IMR-90 (cell line): ENCODE data around the gene SCGB3A2. TPM values are rescaled to one million over a fixed set of nuclear protein-coding genes. Genes with fewer than 3 reads are reported as not detected.

Source experiments
- ATAC-seq: fragments of 200-7000 bp; cut with Tn5 transposase; 2 replicates; pipeline ENCODE4 v1.9.1; 2020; ENCODE audit warnings: low read depth, mild to moderate bottlenecking, moderate library complexity
- Bru-seq: library from RNA; stranded (reverse); fragments of 400-500 nt; gene quantifications from one replicate; lab custom pipeline; 2021; lab: Mats Ljungman, UMichigan
- BruChase-seq, 2 experiments: library from RNA; stranded (reverse); fragments of 400-500 nt; gene quantifications; one replicate each; lab custom pipeline; 2021; lab: Mats Ljungman, UMichigan
- BruUV-seq: library from RNA; stranded (reverse); fragments of 400-500 nt; replicated peaks from 2 replicates; lab custom pipeline; 2021; lab: Mats Ljungman, UMichigan
- CTCF ChIA-PET: fragments of 300-600 bp; formaldehyde crosslinking; extraction: SDS; loops from one replicate; lab custom pipeline; 2021; ENCODE audit warnings: antibody characterized with exemption; lab: Yijun Ruan, JAX
- POLR2A ChIA-PET: fragments of 300-600 bp; sonication (Branson Sonifier 250); formaldehyde crosslinking; loops from one replicate; lab custom pipeline; 2022; ENCODE audit warnings: antibody characterized with exemption; ENCODE audit not compliant: unreplicated experiment; lab: Charles Lee
- DNase-seq: peaks from one replicate; pipeline ENCODE4 v3.0.0; 2013
- H2AFZ ChIP-seq: replicated peaks from 2 replicates; pipeline ENCODE3; 2013; ENCODE audit warnings: low read length, mild to moderate bottlenecking; ENCODE audit not compliant: poor library complexity
- H2AK5ac ChIP-seq: 2 replicates; pipeline ENCODE4 v1.6.1; 2013; ENCODE audit warnings: low read depth, low read length, inconsistent platforms
- H2AK9ac ChIP-seq: replicated peaks from 2 replicates; pipeline ENCODE3; 2013; ENCODE audit warnings: mild to moderate bottlenecking, low read depth, low read length, moderate library complexity; ENCODE audit not compliant: poor library complexity
- H2BK120ac ChIP-seq: 2 replicates; pipeline ENCODE4 v1.6.1; 2013; ENCODE audit warnings: low read depth, low read length, inconsistent platforms
- H2BK15ac ChIP-seq: 3 replicates; pipeline ENCODE4 v1.6.1; 2013; ENCODE audit warnings: low read depth, low read length, inconsistent platforms
- H2BK20ac ChIP-seq: 2 replicates; pipeline ENCODE4 v1.6.1; 2013; ENCODE audit warnings: low read depth, mild to moderate bottlenecking, inconsistent platforms, low read length, moderate library complexity
- H2BK5ac ChIP-seq: 2 replicates; pipeline ENCODE4 v1.6.1; 2013; ENCODE audit warnings: mild to moderate bottlenecking, low read depth, low read length, inconsistent platforms; ENCODE audit not compliant: poor library complexity, severe bottlenecking
- H3K14ac ChIP-seq: replicated peaks from 2 replicates; pipeline ENCODE4 v1.6.1; 2013; ENCODE audit warnings: low read depth, low read length, inconsistent platforms
- H3K18ac ChIP-seq: 2 replicates; pipeline ENCODE4 v1.6.1; 2013; ENCODE audit warnings: low read depth, low read length, control low read depth
- H3K23ac ChIP-seq: 2 replicates; pipeline ENCODE4 v1.6.1; 2013; ENCODE audit warnings: low read depth, low read length, inconsistent platforms
- H3K27ac ChIP-seq: 2 replicates; pipeline ENCODE4 v1.5.1; 2013; ENCODE audit warnings: mild to moderate bottlenecking, control low read depth, low read length; ENCODE audit not compliant: insufficient read depth
- H3K27me3 ChIP-seq: 2 replicates; pipeline ENCODE4 v1.6.1; 2013; ENCODE audit warnings: low read length; ENCODE audit not compliant: control insufficient read depth, insufficient read depth
- H3K36me3 ChIP-seq: 2 replicates; pipeline ENCODE4 v1.6.1; 2013; ENCODE audit warnings: low read length, mixed read lengths; ENCODE audit not compliant: control insufficient read depth, insufficient read depth
- H3K4ac ChIP-seq: 2 replicates; pipeline ENCODE4 v1.6.1; 2013; ENCODE audit warnings: low read depth, low read length, inconsistent platforms
- H3K4me1 ChIP-seq: 2 replicates; pipeline ENCODE4 v1.6.1; 2013; ENCODE audit warnings: low read length, mixed read lengths; ENCODE audit not compliant: control insufficient read depth, insufficient read depth
- H3K4me2 ChIP-seq: 2 replicates; pipeline ENCODE4 v1.6.1; 2013; ENCODE audit warnings: low read depth, mild to moderate bottlenecking, control low read depth, low read length, moderate library complexity
- H3K4me3 ChIP-seq: 2 replicates; pipeline ENCODE4 v1.5.1; 2013; ENCODE audit warnings: low read depth, mild to moderate bottlenecking, control low read depth, low read length, moderate library complexity; ENCODE audit not compliant: insufficient read depth
- H3K56ac ChIP-seq: 2 replicates; pipeline ENCODE4 v1.6.1; 2013; ENCODE audit warnings: low read length, inconsistent platforms; ENCODE audit not compliant: insufficient read depth; ENCODE audit errors: extremely low read depth
- H3K79me1 ChIP-seq, 2 experiments: 2 replicates each; pipeline ENCODE4 v1.6.1; 2013; ENCODE audit warnings: low read length in 2 of 2, inconsistent platforms in 1 of 2, low read depth in 1 of 2
- H3K9ac ChIP-seq: 2 replicates; pipeline ENCODE4 v1.6.1; 2013; ENCODE audit warnings: low read depth, low read length, control low read depth
- H3K9me1 ChIP-seq: 2 replicates; pipeline ENCODE4 v1.6.1; 2013; ENCODE audit warnings: low read length, inconsistent platforms; ENCODE audit not compliant: insufficient read depth
- H3K9me3 ChIP-seq: 2 replicates; pipeline ENCODE4 v1.6.1; 2013; ENCODE audit warnings: low read length; ENCODE audit not compliant: control insufficient read depth, insufficient read depth
- H4K20me1 ChIP-seq: 2 replicates; pipeline ENCODE4 v1.6.1; 2013; ENCODE audit warnings: low read length, inconsistent platforms; ENCODE audit not compliant: insufficient read depth
- H4K5ac ChIP-seq: 2 replicates; pipeline ENCODE4 v1.6.1; 2013; ENCODE audit warnings: mild to moderate bottlenecking, low read depth, low read length, control low read depth
- H4K8ac ChIP-seq, 2 experiments: 2 replicates each; pipeline ENCODE4 v1.6.1; 2013; ENCODE audit warnings: low read depth in 2 of 2, low read length in 2 of 2, control low read depth in 1 of 2, inconsistent platforms in 1 of 2
- H4K91ac ChIP-seq: 2 replicates; pipeline ENCODE4 v1.6.1; 2013; ENCODE audit warnings: low read depth, low read length, inconsistent platforms; ENCODE audit not compliant: insufficient read depth
- BHLHE40 ChIP-seq: fragments of 150-350 bp; IDR thresholded peaks from 2 replicates; pipeline ENCODE4 v1.6.1; 2016; ENCODE audit warnings: mild to moderate bottlenecking, low read depth, low read length
- CEBPB ChIP-seq: IDR thresholded peaks from 2 replicates; pipeline ENCODE4 v1.6.1; 2012; ENCODE audit warnings: low read depth, low read length, improper control_type of control experiment
- CTCF ChIP-seq: conservative IDR thresholded peaks from 2 replicates; pipeline ENCODE4 v1.5.1; 2012; ENCODE audit warnings: mild to moderate bottlenecking, low read depth, low read length, improper control_type of control experiment
- ELK1 ChIP-seq: fragments of 150-350 bp; IDR thresholded peaks from 2 replicates; pipeline ENCODE4 v1.6.1; 2016; ENCODE audit warnings: low read depth, mild to moderate bottlenecking, low read length, moderate library complexity, borderline replicate concordance
- FOS ChIP-seq: fragments of 150-350 bp; IDR thresholded peaks from 2 replicates; pipeline ENCODE4 v1.6.1; 2016; ENCODE audit warnings: low read depth, low read length
- MAFK ChIP-seq: IDR thresholded peaks from 2 replicates; pipeline ENCODE4 v1.6.1; 2012; ENCODE audit warnings: low read depth, low read length, improper control_type of control experiment
- MXI1 ChIP-seq: IDR thresholded peaks from 2 replicates; pipeline ENCODE4 v1.6.1; 2012; ENCODE audit warnings: low read depth, mild to moderate bottlenecking, low read length, moderate library complexity, borderline replicate concordance
- NFE2L2 ChIP-seq: fragments of 150-350 bp; IDR thresholded peaks from 2 replicates; pipeline ENCODE4 v1.6.1; 2016; ENCODE audit warnings: low read depth, mild to moderate bottlenecking, low read length
- RCOR1 ChIP-seq: IDR thresholded peaks from 2 replicates; pipeline ENCODE4 v1.6.1; 2012; ENCODE audit warnings: mild to moderate bottlenecking, low read length, improper control_type of control experiment; ENCODE audit not compliant: insufficient replicate concordance
- RFX5 ChIP-seq: IDR thresholded peaks from 2 replicates; pipeline ENCODE4 v1.8.0; 2012; ENCODE audit warnings: low read depth, mild to moderate bottlenecking, low read length, moderate library complexity
- USF2 ChIP-seq: fragments of 150-350 bp; IDR thresholded peaks from 2 replicates; pipeline ENCODE4 v1.6.1; 2017; ENCODE audit warnings: mild to moderate bottlenecking, antibody characterized with exemption, low read length, low read depth
- WGBS, 2 experiments: methylation state at CpG; one replicate each; pipeline versions ENCODE4 v1.1.5 to v1.1.7; 2013; ENCODE audit warnings: missing lambda C conversion rate in 2 of 2; ENCODE audit not compliant: insufficient read length in 1 of 2; ENCODE audit errors: extremely low coverage in 2 of 2; 5-methylcytosine and 5-hydroxymethylcytosine counted together
- dilution Hi-C: fragments of 300-500 bp; cut with HindIII; formaldehyde crosslinking; loops from one replicate; pipeline ENCODE4 v1.14.3; 2018; ENCODE audit warnings: low sequenced_read_pairs; ENCODE audit not compliant: unreplicated experiment
- in situ Hi-C: fragments of 300-500 bp; cut with MboI; formaldehyde crosslinking; loops from 3 replicates; pipeline ENCODE4 v1.14.3; 2019; ENCODE audit warnings: low sequenced_read_pairs, inconsistent platforms, mixed read lengths
- intact Hi-C: fragments of 100-400 bp; cut with micrococcal nuclease; formaldehyde crosslinking; loops from 2 replicates; pipeline ENCODE4 v1.10.0; 2022
- long read RNA-seq: library from polyadenylated mRNA; unstranded; transcript quantifications from one replicate; pipeline ENCODE4 v2.0.0, GENCODE V29; 2021; ENCODE audit not compliant: unreplicated experiment
- polyA plus RNA-seq, 3 experiments: library from polyadenylated mRNA; depleted of rRNA; stranded (reverse); fragments of >200 nt; gene quantifications; 2 replicates each; pipeline ENCODE4 v1.2.3, GENCODE V29; 2012; ENCODE audit warnings: low replicate concordance in 1 of 3
- total RNA-seq: library from RNA; depleted of rRNA; stranded (reverse); fragments of >200 nt; gene quantifications from 2 replicates; pipeline ENCODE4 v1.2.3, GENCODE V29; 2012; rRNA removed

Gene SCGB3A2
- total RNA-seq = not detected in 2 replicates
- not detected in 2 replicates for polyA plus RNA-seq (2012; rRNA removed)
- polyA plus RNA-seq (2012; cell fraction: cytosol; rRNA removed) = not detected in 2 replicates
- not detected in 2 replicates for polyA plus RNA-seq (2012; cell fraction: nucleus; rRNA removed; ENCODE audit: low replicate concordance)
- Bru-seq, nascent RNA = not detected
- not detected for BruChase-seq, experiment 1, labeled RNA remaining after a 6-hour chase
- not detected for BruChase-seq, experiment 2, labeled RNA remaining after a 2-hour chase
- long read RNA-seq = 0 reads

- ChIA-PET POLR2A (no interaction called here), CTCF (interaction anchor here (1.5 kb wide), 1 partner anchor 9 kb away, joined by 3 read pairs; no protein-coding TSS in a partner anchor)
- Histone ChIP-seq H3K23ac (no peak within 1 kb of the TSS), H4K20me1 (no peaks in the 10 kb centered on the region), H4K8ac (no peak within 1 kb of the TSS), H2AFZ (no peak within 1 kb of the TSS), H3K4me1 (no peaks in the 10 kb centered on the region), H3K4ac (no peak within 1 kb of the TSS), H3K9me1 (no peaks in the 10 kb centered on the region), H3K9me3 (no peaks in the 10 kb centered on the region), H4K5ac (no peak within 1 kb of the TSS), H3K79me1 (no peaks in the 10 kb centered on the region), H3K4me3 (no peak within 1 kb of the TSS), H3K56ac (no peak within 1 kb of the TSS), H3K36me3 (no peaks in the 10 kb centered on the region), H4K91ac (no peak within 1 kb of the TSS), H3K4me2 (no peak within 1 kb of the TSS), H3K18ac (no peak within 1 kb of the TSS), H2AK5ac (no peak within 1 kb of the TSS), H3K27ac (no peak within 1 kb of the TSS), H2BK20ac (no peak within 1 kb of the TSS), H2BK120ac (no peak within 1 kb of the TSS), H3K9ac (no peak within 1 kb of the TSS), H2AK9ac (no peak within 1 kb of the TSS), H2BK15ac (no peak within 1 kb of the TSS), H3K27me3 (no peaks in the 10 kb centered on the region), H3K14ac (no peak within 1 kb of the TSS), H2BK5ac (no peak within 1 kb of the TSS)
- ATAC-seq (no peak), DNase-seq (no peak)
- WGBS, 2 experiments = no CpG with 5 or more reads among the region's 2 CpGs
- intact Hi-C loops = no loop called here
- TF ChIP-seq RCOR1 (no peak), CEBPB (no peak), MXI1 (no peak), MAFK (no peak), USF2 (no peak), CTCF (no peak), RFX5 (no peak), NFE2L2 (no peak), FOS (no peak), BHLHE40 (no peak), ELK1 (no peak)
- dilution Hi-C loops = no loop called here
- in situ Hi-C loops = no loop called here
- BruUV-seq = no TSS peak
These were observed at the start of gene SCGB3A2 for GRCh38 chr5:147878066-147878759. TSS of gene SCGB3A2 (plus strand) at chr5:147878711. CDS start at chr5:147878804, 93 bp downstream.
